Heart left ventricle (tissue), 16 donors: Measurements from ENCODE around the gene LSM12. TPM values are rescaled to one million over a fixed set of nuclear protein-coding genes. Genes with fewer than 3 reads are reported as not detected.

Source experiments
- ATAC-seq, 4 donors: fragments of 200-7000 bp; cut with Tn5 transposase; one replicate each; pipeline ENCODE4 v1.9.1; 2020 to 2022; ENCODE audit warnings: moderate library complexity in 4 of 4, mild to moderate bottlenecking in 3 of 4, moderate number of reproducible peaks in 1 of 4
- DNase-seq, 5 donors: peaks; one replicate each; pipeline ENCODE4 v3.0.0-alpha.2; 2020
- H3K27ac ChIP-seq, 12 donors: fragments of 200-600 bp; sonication (generic) in 4 of 12; one replicate each; pipeline versions ENCODE4 v1.5.0 to v1.8.0; 2016 to 2022; ENCODE audit warnings: mild to moderate bottlenecking in 2 of 12
- H3K27me3 ChIP-seq, 9 donors: fragments of 200-600 bp; sonication (generic) in 2 of 9; one replicate each; pipeline versions ENCODE4 v1.5.1 to v1.8.0; 2016 to 2022; ENCODE audit warnings: mild to moderate bottlenecking in 3 of 9
- H3K36me3 ChIP-seq, 9 donors: fragments of 200-600 bp; sonication (generic) in 2 of 9; one replicate each; pipeline versions ENCODE4 v1.5.0 to v1.8.0; 2018 to 2022; ENCODE audit warnings: mild to moderate bottlenecking in 2 of 9
- H3K4me1 ChIP-seq, 12 donors: fragments of 200-600 bp; sonication (generic) in 4 of 12; one replicate each; pipeline versions ENCODE4 v1.5.0 to v1.8.0; 2016 to 2022; ENCODE audit warnings: mild to moderate bottlenecking in 3 of 12
- H3K4me3 ChIP-seq, 12 donors: fragments of 200-600 bp; sonication (generic) in 4 of 12; one replicate each; pipeline versions ENCODE4 v1.5.0 to v1.8.0; 2017 to 2022; ENCODE audit warnings: mild to moderate bottlenecking in 9 of 12, moderate library complexity in 4 of 12
- H3K9me3 ChIP-seq, 12 donors: fragments of 200-600 bp; sonication (generic) in 4 of 12; one replicate each; pipeline versions ENCODE4 v1.5.0 to v1.8.0; 2016 to 2022; ENCODE audit warnings: mild to moderate bottlenecking in 1 of 12
- POLR2A ChIP-seq, 2 donors: fragments of 450-650 bp; IDR thresholded peaks; one replicate each; pipeline ENCODE4 v1.6.1; 2017; ENCODE audit warnings: antibody characterized with exemption in 2 of 2, mild to moderate bottlenecking in 2 of 2, moderate library complexity in 2 of 2
- WGBS, 4 donors: extraction: QIAGEN DNeasy Blood & Tissue Kit in 2 of 4; methylation state at CpG; one replicate each; pipeline versions ENCODE4 v1.1.5 to v1.1.7; 2013 to 2018; 5-methylcytosine and 5-hydroxymethylcytosine counted together
- intact Hi-C, 10 donors: fragments of 100-400 bp; cut with DNase I; formaldehyde crosslinking; loops; one replicate each; pipeline versions ENCODE4 v1.11.1 to v1.14.2; 2022
- polyA plus RNA-seq, 2 donors: library from polyadenylated mRNA; stranded (reverse); fragments of 200-250 nt; gene quantifications; one replicate each; pipeline ENCODE4 v1.2.3, GENCODE V29; 2013
- total RNA-seq, 9 donors: library from RNA; depleted of rRNA in 2 of 9; stranded (reverse); fragments of >200 nt in 2 of 9; fragmentation: NEBNext Ultra II Directional in 3 of 9; extraction: Animal tissue kit (Norgen Biotek cat#: 25700) in 3 of 9; gene quantifications; one replicate each; pipeline versions ENCODE4 v1.1.0 to v1.2.4, GENCODE V29; 2016 to 2023
- TF ChIP-seq, protein P1 (sequence below), 12 donors: fragments of 200-600 bp; sonication (generic) in 4 of 12; IDR thresholded peaks; one replicate each; pipeline versions ENCODE4 v1.5.0 to v1.8.0; 2018 to 2022; ENCODE audit warnings: antibody characterized with exemption in 12 of 12, mild to moderate bottlenecking in 5 of 12
- donor health status: ischemic (EF 13 %, LVEDD 7.1; RV severe dilation, severe dysfunction).
- donor health status: healthy with polysubstance abuse.
- donor health status: DM: no; HTN: yes; CAD: no.
- donor health status: DM: no; HTN: no; CAD: no.
- donor health status: ischemic (EF 25% LVEDD 6.9; RV normal size, moderate dysfunction).
- donor health status: ischemic (EF 25% LVEDD 5.7; RV mildly dilated, moderate dysfunction).
- donor health status: healthy.
- donor health status: DM: yes; HTN: yes; CAD: no.
- donor health status: ischemic (EF 35%, LVEDD 5.7; RV mildly dilated, moderate dysfunction).
- donor health status: nonischemic (EF 11% LVEDD 7.7; RV severe dilation, severe dysfunction).
- donor health status: DM: yes; HTN: yes; CAD: no.
- donor health status: PGD.
- donor health status: ischemic (EF 29% LVEDD 5.4; RV normal size, mild dysfunction).
- donor health status: nonischemic (EF 23%, LVEDD 6.1; RV moderate dilation, normal function).

The LSM12 gene
- total and polyA plus RNA-seq, 11 donors: 30.8 to 55.6 (median 43.7) TPM

DNA sequence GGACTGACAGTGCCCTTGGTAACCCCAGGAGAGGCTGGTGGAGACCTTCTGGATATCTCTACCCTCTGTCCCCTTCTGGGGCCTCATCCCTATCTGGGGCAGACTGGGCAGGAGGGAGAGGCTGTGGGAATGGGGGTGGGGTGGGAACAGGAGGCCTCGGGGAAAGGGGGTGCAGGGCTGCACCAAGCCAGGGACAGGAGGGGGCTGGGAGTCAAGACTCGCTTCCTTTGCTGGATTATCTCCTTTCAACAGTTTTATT lies 28.8 kb upstream of the LSM12 start:
- WGBS, 4 donors: 0 to 1% (median 0%) methylated on average over 2 of the region's 2 CpGs
- peak overlapping the region in 11 of 12 donors; percentile 83 to 98 (median 90) for H3K27ac ChIP-seq
- peaks cover 0 to 44% (median 32%) of the 10 kb centered on the region in 9 donors for H3K36me3 ChIP-seq
- intact Hi-C loops: loop anchor here in 2 of 10 donors (2.0 to 10.0 kb wide), 2 partner anchors 17 to 61 kb away; no protein-coding TSS in a partner anchor
- no peak for DNase-seq
- no peaks in the 10 kb centered on the region for H3K9me3 ChIP-seq
- no peak for ATAC-seq
- peak overlapping the region in 9 of 12 donors; percentile 1 to 62 (median 37) for H3K4me3 ChIP-seq
- TF ChIP-seq, protein P1, sequence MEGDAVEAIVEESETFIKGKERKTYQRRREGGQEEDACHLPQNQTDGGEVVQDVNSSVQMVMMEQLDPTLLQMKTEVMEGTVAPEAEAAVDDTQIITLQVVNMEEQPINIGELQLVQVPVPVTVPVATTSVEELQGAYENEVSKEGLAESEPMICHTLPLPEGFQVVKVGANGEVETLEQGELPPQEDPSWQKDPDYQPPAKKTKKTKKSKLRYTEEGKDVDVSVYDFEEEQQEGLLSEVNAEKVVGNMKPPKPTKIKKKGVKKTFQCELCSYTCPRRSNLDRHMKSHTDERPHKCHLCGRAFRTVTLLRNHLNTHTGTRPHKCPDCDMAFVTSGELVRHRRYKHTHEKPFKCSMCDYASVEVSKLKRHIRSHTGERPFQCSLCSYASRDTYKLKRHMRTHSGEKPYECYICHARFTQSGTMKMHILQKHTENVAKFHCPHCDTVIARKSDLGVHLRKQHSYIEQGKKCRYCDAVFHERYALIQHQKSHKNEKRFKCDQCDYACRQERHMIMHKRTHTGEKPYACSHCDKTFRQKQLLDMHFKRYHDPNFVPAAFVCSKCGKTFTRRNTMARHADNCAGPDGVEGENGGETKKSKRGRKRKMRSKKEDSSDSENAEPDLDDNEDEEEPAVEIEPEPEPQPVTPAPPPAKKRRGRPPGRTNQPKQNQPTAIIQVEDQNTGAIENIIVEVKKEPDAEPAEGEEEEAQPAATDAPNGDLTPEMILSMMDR (IDR thresholded peaks at IDR 0.05): no peak
- TF ChIP-seq POLR2A (IDR thresholded peaks at IDR 0.05): no peak
- no peaks in the 10 kb centered on the region for H3K27me3 ChIP-seq
- peaks cover 5 to 63% (median 50%) of the 10 kb centered on the region in 12 donors for H3K4me1 ChIP-seq

DNA sequence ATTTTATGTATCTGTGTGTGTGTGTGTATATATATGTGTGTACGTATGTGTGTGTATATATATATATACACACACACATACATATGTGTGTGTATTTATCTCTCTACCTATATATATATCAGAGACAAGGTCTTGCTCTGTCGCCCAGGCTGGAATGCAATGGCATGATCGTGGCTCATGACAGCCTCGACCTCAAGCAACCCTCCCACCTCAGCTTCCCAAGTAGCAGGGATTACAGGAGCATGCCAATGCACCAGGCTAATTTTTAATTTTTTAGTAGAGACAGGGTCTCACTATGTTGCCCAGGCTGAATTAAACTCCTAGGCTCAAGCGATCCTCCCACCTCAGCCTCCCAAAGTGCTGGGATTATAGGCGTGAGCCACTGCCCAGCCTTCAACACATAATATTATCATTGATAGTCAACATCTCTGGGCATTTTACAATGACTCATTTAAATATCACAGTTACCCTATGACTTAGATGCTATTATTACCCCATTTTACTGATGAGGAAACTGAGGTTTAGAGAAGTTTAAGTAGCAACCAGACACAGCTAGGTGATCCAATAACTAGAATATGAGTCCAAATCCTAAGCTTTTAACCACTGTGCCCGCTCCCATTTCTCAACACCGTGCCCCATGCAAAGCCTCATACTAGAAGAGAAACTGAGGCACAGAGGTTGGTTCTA lies 28.4 kb upstream of the LSM12 start:
- TF ChIP-seq POLR2A (IDR thresholded peaks at IDR 0.05): no peak
- TF ChIP-seq, protein P1 (IDR thresholded peaks at IDR 0.05): no peak
- H3K36me3 ChIP-seq: peaks cover 0 to 47% (median 37%) of the 10 kb centered on the region in 9 donors
- DNase-seq (no peak), ATAC-seq (no peak)
- H3K4me1 ChIP-seq: peaks cover 5 to 58% (median 48%) of the 10 kb centered on the region in 12 donors
- H3K4me3 ChIP-seq: peak overlapping the region in 6 of 12 donors; percentile 1 to 62 (median 42)
- H3K9me3 ChIP-seq: no peaks in the 10 kb centered on the region
- intact Hi-C loops: loop anchor here in 2 of 10 donors (2.0 to 10.0 kb wide), 2 partner anchors 16 to 60 kb away; no protein-coding TSS in a partner anchor
- H3K27ac ChIP-seq: peak overlapping the region in 11 of 12 donors; percentile 83 to 98 (median 90)
- H3K27me3 ChIP-seq: no peaks in the 10 kb centered on the region
- WGBS, 4 donors: 63 to 75% (median 70%) methylated on average over 8 of the region's 8 CpGs

DNA sequence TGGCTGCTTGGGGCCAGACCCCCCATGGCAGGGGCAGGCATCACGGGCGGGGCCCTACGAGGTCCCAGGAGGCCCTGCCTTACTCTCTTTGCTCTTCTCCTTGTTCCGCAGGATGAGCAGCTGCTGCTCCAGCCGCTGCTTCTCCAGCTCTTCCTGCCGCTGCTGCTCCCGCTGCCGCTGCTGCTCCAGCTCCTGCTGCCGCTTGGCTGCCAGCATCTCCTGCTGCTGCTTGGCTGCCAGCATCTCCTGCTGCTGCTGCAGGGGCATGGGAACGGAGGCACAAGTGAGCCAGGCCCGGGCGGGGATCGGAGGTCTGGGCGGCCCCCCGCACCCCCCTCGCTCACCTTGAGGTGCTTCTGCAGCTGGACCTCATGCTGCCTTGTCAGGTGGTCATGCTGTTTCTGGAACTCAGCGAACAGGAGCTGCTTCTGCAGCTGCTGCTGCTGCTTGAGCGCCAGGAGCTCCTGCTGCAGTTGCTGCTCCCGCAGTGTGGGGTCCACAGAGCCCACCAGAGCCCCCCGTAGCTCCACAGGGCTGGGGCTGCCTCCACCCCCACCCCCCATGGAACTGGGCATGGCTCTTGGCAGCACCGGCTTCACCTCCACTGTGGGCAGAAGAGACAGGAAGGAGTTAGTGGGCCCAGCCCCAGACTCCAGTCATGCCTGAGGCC lies 26.9 kb upstream of the LSM12 start:
- DNase-seq (no peak), ATAC-seq (no peak)
- Histone ChIP-seq H3K27me3 (no peaks in the 10 kb centered on the region), H3K4me3 (no peak overlapping the region), H3K4me1 (peaks cover 5 to 46% (median 39%) of the 10 kb centered on the region in 12 donors), H3K36me3 (peaks cover 0 to 57% (median 49%) of the 10 kb centered on the region in 9 donors), H3K27ac (no peak overlapping the region), H3K9me3 (no peaks in the 10 kb centered on the region)
- TF ChIP-seq, protein P1 (IDR thresholded peaks at IDR 0.05): no peak
- no peak for TF ChIP-seq POLR2A (IDR thresholded peaks at IDR 0.05)
- intact Hi-C loops: loop anchor here in 1 of 10 donors (10.0 kb wide), 1 partner anchor 59 kb away; no protein-coding TSS in a partner anchor
- 83 to 92% (median 87%) methylated on average over 17 to 21 of the region's 21 CpGs for whole genome bisulfite sequencing, 4 donors

DNA sequence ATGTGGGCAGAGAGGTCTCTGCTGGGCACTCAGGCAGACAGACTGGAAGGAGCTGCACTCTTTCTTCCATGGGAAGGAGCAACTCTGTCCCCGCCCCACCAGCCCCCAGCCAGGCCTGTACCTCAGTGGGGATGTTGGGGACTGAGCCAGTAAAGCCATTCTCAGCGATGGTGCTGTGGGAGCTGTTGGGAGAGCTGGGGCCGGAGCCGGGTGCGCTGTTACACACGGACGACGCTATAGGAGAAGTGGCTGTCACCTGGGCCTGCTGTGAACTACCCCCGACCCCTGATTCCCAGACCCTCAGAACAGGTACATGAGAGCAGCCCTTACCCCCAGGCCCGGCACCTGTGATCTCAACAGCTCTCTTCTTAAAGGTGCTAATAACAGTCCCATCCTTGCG lies 25.6 kb upstream of the LSM12 start:
- H3K9me3 ChIP-seq: no peaks in the 10 kb centered on the region
- no peak overlapping the region for H3K4me3 ChIP-seq
- ATAC-seq: no peak
- H3K27me3 ChIP-seq: no peaks in the 10 kb centered on the region
- no peak for TF ChIP-seq POLR2A (IDR thresholded peaks at IDR 0.05)
- TF ChIP-seq, protein P1 (IDR thresholded peaks at IDR 0.05): no peak
- H3K27ac ChIP-seq: no peak overlapping the region
- peaks cover 0 to 70% (median 63%) of the 10 kb centered on the region in 9 donors for H3K36me3 ChIP-seq
- 93 to 97% (median 96%) methylated on average over 2 to 11 of the region's 11 CpGs for WGBS, 4 donors
- DNase-seq: no peak
- intact Hi-C loops: loop anchor here in 1 of 10 donors (10.0 kb wide), 1 partner anchor 57 kb away; no protein-coding TSS in a partner anchor
- peaks cover 0 to 33% (median 25%) of the 10 kb centered on the region in 12 donors for H3K4me1 ChIP-seq
